Right lung (tissue), 10 donors: Measurements from ENCODE around the gene KCNN3. TPM values are rescaled to one million over a fixed set of nuclear protein-coding genes. Genes with fewer than 3 reads are reported as not detected.
"Not testable (repeated sequence)": the region's sequence is repeated elsewhere in the genome, so short reads cannot be mapped to it uniquely, and the experiment has no call there.

Experiments used
- DNase-seq, 2 donors: peaks; one replicate each; pipeline ENCODE4 v3.0.0-alpha.2; 2013
- long read RNA-seq, 8 donors: transcript quantifications; one replicate each; lab custom pipeline, GENCODE V29; 2026
- polyA plus RNA-seq, 5 donors: library from polyadenylated mRNA; unstranded; fragments of 120-200 nt; gene quantifications; one replicate each; pipeline versions ENCODE4 v1.2.1 to v1.2.3, GENCODE V29; 2013; ENCODE audit warnings: inconsistent platforms in 1 of 5, low replicate concordance in 1 of 5; ENCODE audit not compliant: insufficient read length in 5 of 5, insufficient read depth in 1 of 5

Gene KCNN3
- 1 to 10 TPM; 1.8 to 3.2 (median 2.3) TPM for polyA plus RNA-seq
- long read RNA-seq, donor 1, full-length matches to known transcripts: 1 of 1 reads
- long read RNA-seq, donor 1, partial matches to known transcripts: 0 of 1 reads
- long read RNA-seq, donor 1, other reads (novel, unspliced or antisense): 0 of 1 reads
- long read RNA-seq, donor 2: 0 reads
- long read RNA-seq, donor 3: 0 reads
- long read RNA-seq, donor 4: 0 reads
- long read RNA-seq, donor 5, full-length matches to known transcripts: 1 of 1 reads
- long read RNA-seq, donor 5, partial matches to known transcripts: 0 of 1 reads
- long read RNA-seq, donor 5, other reads (novel, unspliced or antisense): 0 of 1 reads
- long read RNA-seq, donor 6, full-length matches to known transcripts: 1 of 1 reads
- long read RNA-seq, donor 6, partial matches to known transcripts: 0 of 1 reads
- long read RNA-seq, donor 6, other reads (novel, unspliced or antisense): 0 of 1 reads
- long read RNA-seq, donor 7, full-length matches to known transcripts: 1 of 1 reads
- long read RNA-seq, donor 7, partial matches to known transcripts: 0 of 1 reads
- long read RNA-seq, donor 7, other reads (novel, unspliced or antisense): 0 of 1 reads
- long read RNA-seq, donor 8: 0 reads

GRCh38 chr1:154870115-154870571 lies at the start of gene KCNN3:
KCNN3 (minus strand) TSS chr1:154870281; CDS start chr1:154869964, 317 bp downstream.
- peak; percentile 88 to 89 for DNase-seq

GRCh38 chr1:154913273-154913672 lies 43.2 kb upstream of the KCNN3 start:
- DNase-seq: no peak

- no peak for DNase-seq
Observed at GRCh38 chr1:154912755-154913154, 42.7 kb upstream of the KCNN3 start.

GRCh38 chr1:154911691-154912550 lies 41.8 kb upstream of the KCNN3 start:
- DNase-seq: no peak

GRCh38 chr1:154910851-154911250 lies 40.8 kb upstream of the KCNN3 start:
- no peak for DNase-seq

GRCh38 chr1:154908937-154909336 lies 38.9 kb upstream of the KCNN3 start:
- DNase-seq: no peak

- DNase-seq: not testable (repeated sequence)
Observed at GRCh38 chr1:154908129-154908528, 38.0 kb upstream of the KCNN3 start.

- no peak for DNase-seq
Observed at GRCh38 chr1:154906621-154907081, 36.6 kb upstream of the KCNN3 start.

- no peak for DNase-seq
Observed at GRCh38 chr1:154902938-154903566, 33.0 kb upstream of the KCNN3 start.

GRCh38 chr1:154901591-154901990 lies 31.5 kb upstream of the KCNN3 start:
- DNase-seq: no peak

GRCh38 chr1:154899041-154899440 lies 29.0 kb upstream of the KCNN3 start:
- no peak for DNase-seq

GRCh38 chr1:154896771-154897286 lies 26.7 kb upstream of the KCNN3 start:
- DNase-seq: no peak

GRCh38 chr1:154895798-154896197 lies 25.7 kb upstream of the KCNN3 start:
- DNase-seq: no peak

GRCh38 chr1:154891452-154891851 lies 21.4 kb upstream of the KCNN3 start:
- DNase-seq: no peak

- DNase-seq: no peak
Observed at GRCh38 chr1:154888757-154889156, 18.7 kb upstream of the KCNN3 start.

GRCh38 chr1:154886281-154887015 lies 16.4 kb upstream of the KCNN3 start:
- no peak for DNase-seq

GRCh38 chr1:154884869-154885701 lies 15.0 kb upstream of the KCNN3 start:
- DNase-seq: peak; percentile 60 to 65

- no peak for DNase-seq
Observed at GRCh38 chr1:154883919-154884868, 14.1 kb upstream of the KCNN3 start.
